GM12801 (cell line): ENCODE data around the gene PTX3.

Experiments used
- TF ChIP-seq, protein P1 (sequence below): IDR thresholded peaks from one replicate; pipeline ENCODE4 v1.5.1; 2011; ENCODE audit warnings: control low read depth; ENCODE audit not compliant: insufficient read length; ENCODE audit errors: extremely low read depth

Gene PTX3

DNA sequence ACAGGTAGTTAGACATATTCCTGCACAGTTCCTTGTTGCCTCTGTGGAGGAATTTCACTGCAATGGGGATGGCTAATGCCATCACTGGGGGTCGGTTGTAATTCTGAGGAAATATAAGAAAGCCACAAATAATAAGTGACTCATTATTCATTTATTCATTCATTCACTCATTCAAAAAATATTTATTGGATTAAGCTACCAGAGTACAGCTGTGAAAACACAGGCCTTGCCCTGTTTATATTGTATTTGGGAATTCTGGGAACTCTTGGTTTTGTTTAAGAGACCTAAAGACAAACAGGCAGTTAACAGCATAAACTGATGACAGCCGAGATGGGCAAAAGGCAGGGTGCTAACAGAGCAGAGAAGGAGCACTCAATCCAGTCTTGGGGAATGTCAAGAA, 23.6 kb downstream of the PTX3 start:
- TF ChIP-seq, protein P1, sequence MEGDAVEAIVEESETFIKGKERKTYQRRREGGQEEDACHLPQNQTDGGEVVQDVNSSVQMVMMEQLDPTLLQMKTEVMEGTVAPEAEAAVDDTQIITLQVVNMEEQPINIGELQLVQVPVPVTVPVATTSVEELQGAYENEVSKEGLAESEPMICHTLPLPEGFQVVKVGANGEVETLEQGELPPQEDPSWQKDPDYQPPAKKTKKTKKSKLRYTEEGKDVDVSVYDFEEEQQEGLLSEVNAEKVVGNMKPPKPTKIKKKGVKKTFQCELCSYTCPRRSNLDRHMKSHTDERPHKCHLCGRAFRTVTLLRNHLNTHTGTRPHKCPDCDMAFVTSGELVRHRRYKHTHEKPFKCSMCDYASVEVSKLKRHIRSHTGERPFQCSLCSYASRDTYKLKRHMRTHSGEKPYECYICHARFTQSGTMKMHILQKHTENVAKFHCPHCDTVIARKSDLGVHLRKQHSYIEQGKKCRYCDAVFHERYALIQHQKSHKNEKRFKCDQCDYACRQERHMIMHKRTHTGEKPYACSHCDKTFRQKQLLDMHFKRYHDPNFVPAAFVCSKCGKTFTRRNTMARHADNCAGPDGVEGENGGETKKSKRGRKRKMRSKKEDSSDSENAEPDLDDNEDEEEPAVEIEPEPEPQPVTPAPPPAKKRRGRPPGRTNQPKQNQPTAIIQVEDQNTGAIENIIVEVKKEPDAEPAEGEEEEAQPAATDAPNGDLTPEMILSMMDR: no peak

- TF ChIP-seq, protein P1: no peak
Observed at GRCh38 chr3:157463816-157464215, 27.2 kb downstream of the PTX3 start.

GRCh38 chr3:157464321-157464720, 27.7 kb downstream of the PTX3 start:
- TF ChIP-seq, protein P1: no peak

GRCh38 chr3:157465741-157466140, 29.1 kb downstream of the PTX3 start:
- TF ChIP-seq, protein P1: no peak

GRCh38 chr3:157467200-157467599, 30.6 kb downstream of the PTX3 start:
- TF ChIP-seq, protein P1: no peak

DNA sequence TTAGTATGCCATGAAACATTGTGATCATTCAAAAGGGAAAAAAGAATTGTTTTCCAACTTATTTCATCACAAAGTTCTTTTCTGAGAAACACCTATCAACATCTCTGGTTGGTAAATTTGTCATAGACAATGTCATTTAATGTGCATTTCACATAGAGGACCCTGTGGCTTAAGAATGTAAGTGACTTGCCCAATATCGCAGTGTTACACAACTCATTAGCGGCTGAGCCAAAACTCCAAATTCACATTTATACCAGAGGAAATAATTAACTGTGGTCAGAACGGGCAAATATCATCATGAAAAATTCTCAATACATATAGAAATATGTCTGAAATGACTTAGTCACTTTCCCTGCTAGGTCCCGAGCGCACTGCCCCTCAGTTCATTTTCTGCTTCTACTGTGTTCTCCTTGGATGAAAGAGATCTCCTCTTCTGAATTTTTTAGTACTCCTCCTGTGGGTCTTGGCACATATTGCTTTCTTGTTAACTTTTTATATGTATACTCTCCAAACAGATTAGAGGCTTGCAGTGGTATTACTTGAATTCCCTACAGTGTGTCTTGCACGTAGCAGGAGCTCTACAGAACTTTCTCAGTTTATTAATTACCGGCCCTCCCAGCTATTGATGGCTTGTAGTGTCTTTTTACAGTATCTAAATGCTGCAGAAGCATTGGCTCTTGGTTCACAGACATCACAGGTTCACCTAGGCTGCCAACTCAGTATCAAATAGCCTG, 33.1 kb downstream of the PTX3 start:
- TF ChIP-seq, protein P1: no peak

GRCh38 chr3:157471064-157471463, 34.4 kb downstream of the PTX3 start:
- TF ChIP-seq, protein P1: no peak
